Stimulated activated CD4-positive, alpha-beta T cell treated with anti-CD3 and anti-CD28 coated beads, Interleukin-15, amount 100 ng/mL, for 24 hours (primary cell): ENCODE data around the gene VMP1.
"Not testable (repeated sequence)": the region's sequence is repeated elsewhere in the genome, so short reads cannot be mapped to it uniquely, and the experiment has no call there.

Experiments used
- DNase-seq: peaks from one replicate; pipeline ENCODE4 v3.0.0-alpha.2; 2020

Gene VMP1

GRCh38 chr17:59842901-59843652 is 135.6 kb downstream of the VMP1 start:
- DNase-seq = peak; percentile 82

GRCh38 chr17:59844884-59845594 is 137.6 kb downstream of the VMP1 start:
- peak; percentile 49 for DNase-seq

- DNase-seq = peak; percentile 63
Measured at GRCh38 chr17:59845595-59846393, 138.3 kb downstream of the VMP1 start.

- peak; percentile 29 for DNase-seq
Measured at GRCh38 chr17:59846394-59847165, 139.1 kb downstream of the VMP1 start.

GRCh38 chr17:59848385-59848668 is 140.9 kb downstream of the VMP1 start:
- DNase-seq = no peak

- DNase-seq = peak; percentile 77
Measured at GRCh38 chr17:59848778-59849177, 141.3 kb downstream of the VMP1 start.

- DNase-seq = not testable (repeated sequence)
Measured at GRCh38 chr17:59850311-59850710, 142.9 kb downstream of the VMP1 start.

- no peak for DNase-seq
Measured at GRCh38 chr17:59851439-59852375, 144.3 kb downstream of the VMP1 start.

GRCh38 chr17:59852847-59853167 is 145.4 kb downstream of the VMP1 start:
- not testable (repeated sequence) for DNase-seq

- peak; percentile 72 for DNase-seq
Measured at GRCh38 chr17:59853168-59853918, 145.9 kb downstream of the VMP1 start.

GRCh38 chr17:59853919-59854729 is 146.7 kb downstream of the VMP1 start:
- DNase-seq = not testable (repeated sequence)

GRCh38 chr17:59856859-59857794 is 149.7 kb downstream of the VMP1 start:
- no peak for DNase-seq

- no peak for DNase-seq
Measured at GRCh38 chr17:59858167-59858816, 150.8 kb downstream of the VMP1 start.

- no peak for DNase-seq
Measured at GRCh38 chr17:59858932-59859331, 151.5 kb downstream of the VMP1 start.

GRCh38 chr17:59859444-59860025 is 152.1 kb downstream of the VMP1 start:
- no peak for DNase-seq

- no peak for DNase-seq
Measured at GRCh38 chr17:59863616-59864015, 156.2 kb downstream of the VMP1 start.

- no peak for DNase-seq
Measured at GRCh38 chr17:59869941-59870218, 162.4 kb downstream of the VMP1 start.

GRCh38 chr17:59870482-59870881 is 163.0 kb downstream of the VMP1 start:
- no peak for DNase-seq
